ENCODE data around the gene FBXW10. TPM values are rescaled to one million over a fixed set of nuclear protein-coding genes. Genes with fewer than 3 reads are reported as not detected.
"Not testable (repeated sequence)": the region's sequence is repeated elsewhere in the genome, so short reads cannot be mapped to it uniquely, and the experiment has no call there.

Gene FBXW10
- total RNA-seq, 1 donor = under 0.01 TPM

- DNase-seq (ENCODE audit: low read depth); H3K4me3 ChIP-seq (ENCODE audit: low read depth, low read length): not testable (repeated sequence)
Measured at GRCh38 chr17:18796887-18797286, 53.0 kb downstream of the FBXW10 start.

DNA sequence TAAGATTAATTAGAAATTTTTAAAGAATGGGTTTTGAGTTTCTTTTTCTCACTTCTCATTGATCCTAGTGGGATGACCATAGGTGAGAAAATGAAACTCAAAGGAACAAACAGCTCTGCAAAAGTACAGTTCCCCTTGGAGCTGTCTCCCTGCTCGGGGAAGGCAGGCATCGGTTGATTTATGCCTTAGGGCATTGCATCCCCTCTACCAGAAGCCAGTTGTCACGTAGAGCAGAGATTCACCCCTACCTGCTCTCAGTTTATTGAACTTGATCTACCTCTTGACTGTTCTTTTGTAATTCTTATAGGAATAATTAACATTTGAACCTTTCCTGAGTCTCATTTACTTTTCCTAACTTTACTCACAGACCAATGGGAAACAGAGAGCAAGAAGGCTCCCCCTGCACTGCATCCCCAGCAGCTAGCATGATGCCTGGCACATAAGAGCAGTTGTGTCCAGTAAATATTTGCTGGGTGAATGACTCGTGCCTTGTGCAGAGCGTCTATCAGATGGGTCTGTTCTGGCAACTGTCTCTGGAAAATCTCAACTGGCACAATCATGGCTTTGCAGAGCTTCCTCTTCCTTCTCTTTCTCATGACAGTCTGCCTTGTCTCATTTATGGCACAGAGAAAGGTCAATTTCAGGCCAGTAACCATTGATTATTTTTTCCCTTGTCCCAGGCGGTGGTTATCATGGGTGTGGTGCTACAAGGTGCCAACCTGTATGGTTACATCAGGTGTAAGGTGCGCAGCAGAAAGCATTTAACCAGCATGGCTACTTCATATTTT lies 59.8 kb downstream of the FBXW10 start:
- not testable (repeated sequence) for H3K4me3 ChIP-seq (ENCODE audit: low read depth, low read length)

DNA sequence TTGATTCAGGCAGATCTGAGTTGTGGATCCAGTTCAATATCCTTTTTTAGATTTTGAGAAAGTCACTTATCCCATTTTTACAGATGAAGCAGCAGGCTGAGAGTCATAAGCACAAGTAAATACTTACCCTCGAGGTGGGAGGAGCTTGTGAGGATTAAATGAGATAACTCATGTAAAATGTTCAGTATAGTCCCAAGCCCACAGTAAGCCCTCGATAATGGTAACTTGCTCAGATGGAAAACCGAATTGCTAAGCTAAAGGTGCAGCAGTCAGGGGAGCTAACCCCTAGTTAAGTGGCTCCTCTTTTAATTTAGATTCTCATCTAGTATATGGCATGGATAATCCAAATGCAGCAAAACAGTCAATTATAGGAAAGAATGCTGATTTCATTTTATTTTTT lies 72.1 kb downstream of the FBXW10 start:
- not testable (repeated sequence) for DNase-seq (ENCODE audit: low read depth); H3K4me3 ChIP-seq (ENCODE audit: low read depth, low read length)

More for the DNA sequence above, 59.8 kb downstream of the FBXW10 start:
- not testable (repeated sequence) for DNase-seq (ENCODE audit: low read depth)

GRCh38 chr17:18816489-18817371 lies 72.9 kb downstream of the FBXW10 start:
- peak; percentile 56 for TF ChIP-seq CTCF (IDR thresholded peaks at IDR 0.05; ENCODE audit: insufficient read depth, low read depth, low read length)
- not testable (repeated sequence) for H3K4me3 ChIP-seq (ENCODE audit: low read depth, low read length)
- peak; percentile 77 for DNase-seq (ENCODE audit: low read depth)

GRCh38 chr17:18821430-18821829 lies 77.6 kb downstream of the FBXW10 start:
- not testable (repeated sequence) for H3K4me3 ChIP-seq (ENCODE audit: low read depth, low read length); DNase-seq (ENCODE audit: low read depth)

DNA sequence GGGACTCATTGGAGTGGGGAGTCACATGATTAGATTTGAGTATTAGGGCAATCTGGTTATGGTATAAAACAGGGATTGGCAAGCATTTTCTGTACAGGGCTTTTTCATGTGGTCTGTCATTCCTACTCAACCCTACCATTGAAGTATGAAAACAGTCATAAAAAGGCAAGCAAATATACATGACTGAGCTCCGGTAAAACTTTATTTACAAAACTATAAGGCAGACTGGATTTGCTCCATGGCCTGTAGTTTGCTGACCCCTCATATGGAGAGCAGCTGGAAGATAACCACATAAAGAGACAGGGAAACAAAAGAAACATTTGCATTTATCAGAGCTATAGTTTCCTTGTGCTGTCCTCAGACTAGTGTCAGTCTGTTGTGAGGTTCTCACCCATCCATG lies 83.8 kb downstream of the FBXW10 start:
- H3K4me3 ChIP-seq (ENCODE audit: low read depth, low read length) = not testable (repeated sequence)

More for the DNA sequence above, 83.8 kb downstream of the FBXW10 start:
- not testable (repeated sequence) for DNase-seq (ENCODE audit: low read depth)

Small RNAs within 50 kb of the gene (small RNA-seq; reads per million reads assigned to genes)
- gene AC026271.4 = not detected

Other genes starting within 250 kb of the FBXW10 start
- not detected in 2 replicates for gene TBC1D28, start 99.7 kb upstream of the FBXW10 start, total RNA-seq
- 5.2 and 6.8 TPM in 2 replicates for gene FOXO3B, start 61.7 kb upstream of the FBXW10 start, total RNA-seq
- gene TVP23B, start 37.1 kb downstream of the FBXW10 start, total RNA-seq = 45.1 and 92.8 TPM in 2 replicates
- 37.7 and 51.4 TPM in 2 replicates for gene PRPSAP2, start 114.1 kb downstream of the FBXW10 start, total RNA-seq
- not detected in 2 replicates for gene SLC5A10, start 208.1 kb downstream of the FBXW10 start, total RNA-seq

Data from fibroblast of villous mesenchyme (primary cell).